Inferior parietal cortex (tissue), 1 donor: Measurements from ENCODE around the gene TULP4.
"Not testable (repeated sequence)": the region's sequence is repeated elsewhere in the genome, so short reads cannot be mapped to it uniquely, and the experiment has no call there.

Experiments used
- DNase-seq: peaks from one replicate; pipeline ENCODE4 v3.0.0-alpha.2; 2016; ENCODE audit errors: extremely low spot score

The TULP4 gene

GRCh38 chr6:158468666-158469065 lies 156.4 kb downstream of the TULP4 start:
- DNase-seq, result no peak

GRCh38 chr6:158470023-158470422 lies 157.8 kb downstream of the TULP4 start:
- DNase-seq, result not testable (repeated sequence)

- no peak for DNase-seq
These were observed 159.1 kb downstream of the TULP4 start for GRCh38 chr6:158471339-158471738.

GRCh38 chr6:158472447-158472846 lies 160.2 kb downstream of the TULP4 start:
- no peak for DNase-seq

- DNase-seq, result no peak
These were observed 162.7 kb downstream of the TULP4 start for GRCh38 chr6:158474961-158475343.

- DNase-seq, result peak; percentile 46
These were observed 163.4 kb downstream of the TULP4 start for GRCh38 chr6:158475344-158476302.

- no peak for DNase-seq
These were observed 164.1 kb downstream of the TULP4 start for GRCh38 chr6:158476389-158476788.

GRCh38 chr6:158477722-158478121 lies 165.5 kb downstream of the TULP4 start:
- not testable (repeated sequence) for DNase-seq

GRCh38 chr6:158480989-158481388 lies 168.7 kb downstream of the TULP4 start:
- no peak for DNase-seq

GRCh38 chr6:158481690-158482473 lies 169.6 kb downstream of the TULP4 start:
- DNase-seq, result no peak

- no peak for DNase-seq
These were observed 173.2 kb downstream of the TULP4 start for GRCh38 chr6:158485431-158485830.

GRCh38 chr6:158487495-158487894 lies 175.2 kb downstream of the TULP4 start:
- no peak for DNase-seq

GRCh38 chr6:158488065-158488464 lies 175.8 kb downstream of the TULP4 start:
- no peak for DNase-seq

GRCh38 chr6:158489441-158489840 lies 177.2 kb downstream of the TULP4 start:
- no peak for DNase-seq

- DNase-seq, result no peak
These were observed 180.6 kb downstream of the TULP4 start for GRCh38 chr6:158492881-158493280.

GRCh38 chr6:158496700-158497099 lies 184.4 kb downstream of the TULP4 start:
- DNase-seq, result no peak

- no peak for DNase-seq
These were observed 185.4 kb downstream of the TULP4 start for GRCh38 chr6:158497620-158498019.

- no peak for DNase-seq
These were observed 186.1 kb downstream of the TULP4 start for GRCh38 chr6:158498362-158498761.

GRCh38 chr6:158499601-158500000 lies 187.3 kb downstream of the TULP4 start:
- no peak for DNase-seq

GRCh38 chr6:158500016-158500735 lies 187.9 kb downstream of the TULP4 start:
- peak; percentile 40 for DNase-seq

GRCh38 chr6:158501360-158502262 lies 189.3 kb downstream of the TULP4 start:
- DNase-seq, result no peak
